ENCODE results near the gene LRP8. TPM values are rescaled to one million over a fixed set of nuclear protein-coding genes. Genes with fewer than 3 reads are reported as not detected.
A peak's percentile ranks its signal among the peaks of the same experiment; 100 is the strongest.

The LRP8 gene
- total and polyA plus RNA-seq, 2 of the 13 experiments (the other 11 are each of a cell fraction or from before 2014, with no cell fraction given): 17.3 to 17.4 TPM

- no peak for TF ChIP-seq ZNF280B (CRISPR knock-in tag; IDR thresholded peaks at IDR 0.05; ENCODE audit: borderline replicate concordance)
- peak; percentile 15; the same call in 1 of the 2 replicates for TF ChIP-seq NFKBIZ (CRISPR knock-in tag; IDR thresholded peaks at IDR 0.05)
- TF ChIP-seq ZNF782 (CRISPR knock-in tag; IDR thresholded peaks at IDR 0.05; ENCODE audit: borderline replicate concordance): no peak
- peak; percentile 48 for TF ChIP-seq SRSF4 (IDR thresholded peaks at IDR 0.05; ENCODE audit: low read depth, low read length, poor library complexity, severe bottlenecking)
- TF ChIP-seq, protein P1, sequence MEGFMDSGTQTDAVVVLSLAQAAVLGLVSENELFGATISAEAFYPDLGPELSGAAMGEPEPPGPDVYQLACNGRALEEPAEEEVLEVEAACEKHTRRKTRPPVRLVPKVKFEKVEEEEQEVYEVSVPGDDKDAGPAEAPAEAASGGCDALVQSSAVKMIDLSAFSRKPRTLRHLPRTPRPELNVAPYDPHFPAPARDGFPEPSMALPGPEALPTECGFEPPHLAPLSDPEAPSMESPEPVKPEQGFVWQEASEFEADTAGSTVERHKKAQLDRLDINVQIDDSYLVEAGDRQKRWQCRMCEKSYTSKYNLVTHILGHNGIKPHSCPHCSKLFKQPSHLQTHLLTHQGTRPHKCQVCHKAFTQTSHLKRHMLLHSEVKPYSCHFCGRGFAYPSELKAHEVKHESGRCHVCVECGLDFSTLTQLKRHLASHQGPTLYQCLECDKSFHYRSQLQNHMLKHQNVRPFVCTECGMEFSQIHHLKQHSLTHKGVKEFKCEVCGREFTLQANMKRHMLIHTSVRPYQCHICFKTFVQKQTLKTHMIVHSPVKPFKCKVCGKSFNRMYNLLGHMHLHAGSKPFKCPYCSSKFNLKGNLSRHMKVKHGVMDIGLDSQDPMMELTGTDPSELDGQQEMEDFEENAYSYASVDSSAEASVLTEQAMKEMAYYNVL (CRISPR knock-in tag; IDR thresholded peaks at IDR 0.05; ENCODE audit: borderline replicate concordance): no peak
- peak; percentile 13; the same call in 1 of the 2 replicates for TF ChIP-seq GABPB1 (CRISPR knock-in tag; IDR thresholded peaks at IDR 0.05)
- no peak; the same call in 1 of the 2 replicates for TF ChIP-seq POGZ (CRISPR knock-in tag; IDR thresholded peaks at IDR 0.05)
- no peak for TF ChIP-seq ZNF841 (CRISPR knock-in tag; IDR thresholded peaks at IDR 0.05; ENCODE audit: borderline replicate concordance)
- TF ChIP-seq DNMT1 (CRISPR knock-in tag; IDR thresholded peaks at IDR 0.05): no peak; the same call in 1 of the 2 replicates
- TF ChIP-seq NCOA2 (CRISPR knock-in tag; IDR thresholded peaks at IDR 0.05): no peak
- TF ChIP-seq DNMT3B (CRISPR knock-in tag; conservative IDR thresholded peaks at IDR 0.05): no peak
- no peak for TF ChIP-seq ARNTL (CRISPR knock-in tag; IDR thresholded peaks at IDR 0.05)
- TF ChIP-seq ZC3H13 (CRISPR knock-in tag; IDR thresholded peaks at IDR 0.05): 0 out of 2 replicates have a peak, but pooled peaks have one; percentile 53
- peak; percentile 77 for TF ChIP-seq ZNF407 (CRISPR knock-in tag; IDR thresholded peaks at IDR 0.05; ENCODE audit: not compliant biosample characterization)
- TF ChIP-seq ZNF749 (CRISPR knock-in tag; IDR thresholded peaks at IDR 0.05; ENCODE audit: borderline replicate concordance): 0 out of 2 replicates have a peak, but pooled peaks have one; percentile 47
- no peak for TF ChIP-seq MTF1 (CRISPR knock-in tag; IDR thresholded peaks at IDR 0.05)
Observed at GRCh38 chr1:53326598-53327181, 1.2 kb downstream of the LRP8 start (continued).
